T-cell (primary cell): ENCODE results near the gene MSANTD2. TPM values are rescaled to one million over a fixed set of nuclear protein-coding genes. Genes with fewer than 3 reads are reported as not detected.

ENCODE experiments used
- ATAC-seq, 4 experiments: fragments of 200-7000 bp in 3 of 4; fragments of 150-1000 bp in 1 of 4; cut with Tn5 transposase; replicated peaks in 1 of 4; 1 replicate in 3 of 4; 2 replicates in 1 of 4; pipeline ENCODE4 v1.10.0; 2021; ENCODE audit warnings: moderate library complexity in 3 of 4, mild to moderate bottlenecking in 2 of 4, moderate number of reproducible peaks in 1 of 4
- CTCF ChIA-PET, 2 donors: fragments of 300-600 bp; sonication (Branson Sonifier 250); formaldehyde crosslinking; loops; one replicate each; lab custom pipeline; 2022; ENCODE audit warnings: antibody characterized with exemption in 2 of 2; lab: Charles Lee
- POLR2A ChIA-PET, 2 donors: fragments of 300-600 bp; sonication (Branson Sonifier 250); formaldehyde crosslinking; loops; one replicate each; lab custom pipeline; 2022; ENCODE audit warnings: antibody characterized with exemption in 2 of 2; lab: Charles Lee
- DNase-seq, 35 experiments: peaks; one replicate each; pipeline versions ENCODE4 v3.0.0 to v3.0.0-alpha.2; 2013 to 2023
- H3K27ac ChIP-seq: one replicate; pipeline ENCODE4 v1.5.1; 2013; ENCODE audit warnings: low read length
- H3K27me3 ChIP-seq, 2 experiments: replicated peaks in 1 of 2; 1 replicate in 1 of 2; 2 replicates in 1 of 2; pipeline versions ENCODE4 v1.6.1 to v1.7.0; 2013; ENCODE audit warnings: low read length in 1 of 2, mixed read lengths in 1 of 2; ENCODE audit not compliant: control insufficient read depth in 2 of 2, insufficient read depth in 2 of 2; ENCODE audit errors: extremely low read depth in 1 of 2
- H3K36me3 ChIP-seq, 2 donors: 1 replicate in 1 of 2; 2 replicates in 1 of 2; pipeline versions ENCODE4 v1.6.1 to v1.7.0; 2013; ENCODE audit warnings: low read length in 1 of 2; ENCODE audit not compliant: control insufficient read depth in 2 of 2, insufficient read depth in 1 of 2; ENCODE audit errors: extremely low read depth in 1 of 2
- H3K4me1 ChIP-seq, 2 experiments: 1 replicate in 1 of 2; 2 replicates in 1 of 2; pipeline versions ENCODE4 v1.6.1 to v1.7.0; 2013; ENCODE audit warnings: low read length in 2 of 2, mixed read lengths in 1 of 2; ENCODE audit not compliant: insufficient read depth in 2 of 2, control insufficient read depth in 1 of 2; ENCODE audit errors: extremely low read depth in 1 of 2
- H3K4me3 ChIP-seq, 2 donors: 1 replicate in 1 of 2; 2 replicates in 1 of 2; pipeline versions ENCODE4 v1.5.1 to v1.7.0; 2013; ENCODE audit warnings: mild to moderate bottlenecking in 2 of 2, low read length in 1 of 2, moderate library complexity in 1 of 2; ENCODE audit not compliant: control insufficient read depth in 1 of 2; ENCODE audit errors: extremely low read depth in 1 of 2
- H3K9me3 ChIP-seq: 2 replicates; pipeline ENCODE4 v1.7.0; 2013
- H3K27ac Mint-ChIP-seq, 2 donors: one replicate each; pipeline ENCODE4 v1.8.0; 2020 to 2021; ENCODE audit warnings: mild to moderate bottlenecking in 2 of 2, mixed read lengths in 2 of 2
- H3K27me3 Mint-ChIP-seq, 2 donors: one replicate each; pipeline ENCODE4 v1.8.0; 2021 to 2022; ENCODE audit warnings: mixed read lengths in 2 of 2
- H3K36me3 Mint-ChIP-seq: one replicate; pipeline ENCODE4 v1.8.0; 2021; ENCODE audit warnings: mixed read lengths
- H3K4me1 Mint-ChIP-seq, 3 donors: one replicate each; pipeline ENCODE4 v1.8.0; 2020 to 2022; ENCODE audit warnings: mixed read lengths in 3 of 3, mild to moderate bottlenecking in 1 of 3
- H3K4me3 Mint-ChIP-seq, 3 donors: one replicate each; pipeline ENCODE4 v1.8.0; 2020 to 2022; ENCODE audit warnings: mild to moderate bottlenecking in 3 of 3, mixed read lengths in 3 of 3, moderate library complexity in 3 of 3
- H3K9me3 Mint-ChIP-seq, 3 donors: one replicate each; pipeline ENCODE4 v1.8.0; 2020 to 2022; ENCODE audit warnings: mixed read lengths in 3 of 3
- whole genome bisulfite sequencing: methylation state at CpG from one replicate; pipeline ENCODE4 v1.1.5; 2013; ENCODE audit warnings: missing lambda C conversion rate; ENCODE audit not compliant: insufficient coverage; 5-methylcytosine and 5-hydroxymethylcytosine counted together
- total RNA-seq, 35 experiments: library from RNA in 6 of 35; stranded (reverse) in 6 of 35; fragments of 120-200 nt in 1 of 35; gene quantifications; one replicate each; pipeline versions ENCODE4 v1.2.1 to v1.2.4 and lab custom pipeline; 2013 to 2026

Gene MSANTD2
- total RNA-seq, 5 donors from 2014 or later (not counting 1 experiment from before 2014, with no cell fraction given), result 10.1 to 25.2 (median 19.9) TPM

- Mint-ChIP-seq H3K9me3 (no peaks in the 10 kb centered on the region), H3K4me3 (peak overlapping the region; percentile 22 to 74 (median 34)), H3K27me3 (peaks cover 29 to 55% of the 10 kb centered on the region in 2 donors), H3K27ac (no peak overlapping the region), H3K36me3 (no peaks in the 10 kb centered on the region), H3K4me1 (peaks cover 26 to 48% (median 27%) of the 10 kb centered on the region in 3 donors)
- POLR2A ChIA-PET, result interaction anchor here in 1 of 2 donors (0.6 kb wide), 1 partner anchor 77 kb away, joined by 3 read pairs; no protein-coding TSS in a partner anchor
- 34% methylated on average over 29 of the region's 52 CpGs for WGBS
- no peak overlapping the region for H3K27ac ChIP-seq
- H3K27me3 ChIP-seq, result peaks cover 0 to 72% of the 10 kb centered on the region in 2 experiments
- DNase-seq, result peak in 1 of 35 experiments; percentile 12
- H3K4me1 ChIP-seq, result peaks cover 19 to 55% of the 10 kb centered on the region in 2 experiments
- no peaks in the 10 kb centered on the region for H3K36me3 ChIP-seq
- H3K9me3 ChIP-seq, result no peaks in the 10 kb centered on the region
- ATAC-seq, result no peak
- peak overlapping the region in 1 of 2 donors; percentile 67 for H3K4me3 ChIP-seq
- CTCF ChIA-PET, result interaction anchor here (1.4 to 2.1 kb wide), 4 partner anchors 13 to 90 kb away, joined by 4 to 13 read pairs (median 4); no protein-coding TSS in a partner anchor
Measured at GRCh38 chr11:124759266-124760204, 40.7 kb downstream of the MSANTD2 start.

- Histone ChIP-seq H3K27ac (no peak overlapping the region), H3K9me3 (no peaks in the 10 kb centered on the region), H3K4me1 (peaks cover 19 to 55% of the 10 kb centered on the region in 2 experiments), H3K36me3 (no peaks in the 10 kb centered on the region), H3K27me3 (peaks cover 0 to 81% of the 10 kb centered on the region in 2 experiments), H3K4me3 (peak overlapping the region; percentile 9 to 67)
- Mint-ChIP-seq H3K27me3 (peaks cover 29 to 56% of the 10 kb centered on the region in 2 donors), H3K27ac (peak overlapping the region in 1 of 2 donors; percentile 77), H3K36me3 (no peaks in the 10 kb centered on the region), H3K9me3 (no peaks in the 10 kb centered on the region), H3K4me3 (peak overlapping the region; percentile 64 to 74 (median 71)), H3K4me1 (peaks cover 26 to 46% (median 27%) of the 10 kb centered on the region in 3 donors)
- 32% methylated on average over 45 of the region's 53 CpGs for WGBS
- ChIA-PET POLR2A (interaction anchor here in 1 of 2 donors (0.6 kb wide), 1 partner anchor 78 kb away, joined by 3 read pairs; no protein-coding TSS in a partner anchor), CTCF (interaction anchor here (0.5 to 2.1 kb wide), 5 partner anchors 12 to 134 kb away, joined by 3 to 13 read pairs (median 4); no protein-coding TSS in a partner anchor)
- ATAC-seq (peak; percentile 63 to 69 (median 66)), DNase-seq (peak in 34 of 35 experiments; percentile 42 to 76 (median 58))
Measured at GRCh38 chr11:124758355-124759265, 41.6 kb downstream of the MSANTD2 start.

DNA sequence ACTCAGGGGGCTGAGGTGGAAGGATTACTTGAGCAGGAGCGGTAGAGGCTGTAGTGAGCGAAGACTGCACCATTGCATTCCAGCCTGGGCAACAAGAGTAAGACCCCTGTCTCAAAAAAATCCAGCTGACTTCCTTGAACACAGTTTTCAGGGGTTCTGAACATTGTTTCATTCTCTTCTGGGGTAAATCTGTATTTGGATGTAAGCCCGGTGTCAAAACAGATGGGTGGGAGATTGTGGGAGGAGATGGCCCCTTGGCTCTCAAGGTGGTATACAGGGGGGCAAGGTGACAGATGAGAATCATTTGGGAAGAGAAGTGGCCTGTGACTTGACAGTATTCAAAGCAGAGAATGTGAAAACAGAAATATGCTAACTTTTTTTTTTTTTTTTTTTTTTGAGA is 42.9 kb downstream of the MSANTD2 start:
- Mint-ChIP-seq H3K27ac (peak overlapping the region in 1 of 2 donors; percentile 24), H3K4me3 (no peak overlapping the region), H3K27me3 (peaks cover 29 to 57% of the 10 kb centered on the region in 2 donors), H3K36me3 (no peaks in the 10 kb centered on the region), H3K4me1 (peaks cover 18 to 44% (median 23%) of the 10 kb centered on the region in 3 donors), H3K9me3 (no peaks in the 10 kb centered on the region)
- no peak overlapping the region for H3K27ac ChIP-seq
- peaks cover 17 to 46% of the 10 kb centered on the region in 2 experiments for H3K4me1 ChIP-seq
- no peaks in the 10 kb centered on the region for H3K36me3 ChIP-seq
- H3K9me3 ChIP-seq, result no peaks in the 10 kb centered on the region
- 97% methylated on average over 3 of the region's 3 CpGs for WGBS
- POLR2A ChIA-PET, result no interaction called here
- H3K4me3 ChIP-seq, result no peak overlapping the region
- DNase-seq (no peak), ATAC-seq (no peak)
- CTCF ChIA-PET, result interaction anchor here (0.7 to 2.1 kb wide), 2 partner anchors 11 to 90 kb away, joined by 6 to 13 read pairs; no protein-coding TSS in a partner anchor
- peaks cover 0 to 78% of the 10 kb centered on the region in 2 experiments for H3K27me3 ChIP-seq

- DNase-seq, result no peak
Measured at GRCh38 chr11:124756753-124757227, 43.4 kb downstream of the MSANTD2 start.

GRCh38 chr11:124756033-124756752 is 44.0 kb downstream of the MSANTD2 start:
- H3K4me1 Mint-ChIP-seq, result peaks cover 18 to 38% (median 18%) of the 10 kb centered on the region in 3 donors
- ChIA-PET POLR2A (no interaction called here), CTCF (interaction anchor here in 1 of 2 donors (0.5 to 1.2 kb wide), 2 partner anchors 10 to 82 kb away, joined by 3 to 11 read pairs; partner anchors contain the start of gene SPA17)
- no peak overlapping the region for H3K27ac Mint-ChIP-seq
- Histone ChIP-seq H3K36me3 (no peaks in the 10 kb centered on the region), H3K9me3 (no peaks in the 10 kb centered on the region), H3K27ac (no peak overlapping the region), H3K4me3 (no peak overlapping the region), H3K4me1 (peaks cover 15 to 39% of the 10 kb centered on the region in 2 experiments), H3K27me3 (peaks cover 0 to 79% of the 10 kb centered on the region in 2 experiments)
- 87% methylated on average over 3 of the region's 9 CpGs for WGBS
- ATAC-seq (peak in 1 of 4 experiments; percentile 21), DNase-seq (no peak)
- H3K9me3 Mint-ChIP-seq, result no peaks in the 10 kb centered on the region
- H3K4me3 Mint-ChIP-seq, result no peak overlapping the region
- no peaks in the 10 kb centered on the region for H3K36me3 Mint-ChIP-seq
- H3K27me3 Mint-ChIP-seq, result peaks cover 29 to 52% of the 10 kb centered on the region in 2 donors

More at GRCh38 chr11:124756753-124757227, 43.4 kb downstream of the MSANTD2 start:
- peaks cover 16 to 43% of the 10 kb centered on the region in 2 experiments for H3K4me1 ChIP-seq
- H3K9me3 Mint-ChIP-seq, result no peaks in the 10 kb centered on the region
- H3K27ac ChIP-seq, result no peak overlapping the region
- H3K27ac Mint-ChIP-seq, result peak overlapping the region in 1 of 2 donors; percentile 24
- H3K4me1 Mint-ChIP-seq, result peaks cover 18 to 43% (median 22%) of the 10 kb centered on the region in 3 donors
- POLR2A ChIA-PET, result no interaction called here
- no peaks in the 10 kb centered on the region for H3K36me3 Mint-ChIP-seq
- CTCF ChIA-PET, result interaction anchor here in 1 of 2 donors (0.5 kb wide), 1 partner anchor 83 kb away, joined by 3 read pairs; the partner anchor contains the start of gene SPA17
- no peak for ATAC-seq
- H3K9me3 ChIP-seq, result no peaks in the 10 kb centered on the region
- peaks cover 0 to 80% of the 10 kb centered on the region in 2 experiments for H3K27me3 ChIP-seq
- no peak overlapping the region for H3K4me3 ChIP-seq
- H3K27me3 Mint-ChIP-seq, result peaks cover 29 to 57% of the 10 kb centered on the region in 2 donors
- WGBS, result 89% methylated on average over 1 of the region's 6 CpGs
- no peak overlapping the region for H3K4me3 Mint-ChIP-seq
- no peaks in the 10 kb centered on the region for H3K36me3 ChIP-seq
